GM21528 (cell line): ENCODE measurements around the gene CLEC2D.
A peak's percentile ranks its signal among the peaks of the same experiment; 100 is the strongest.
"Not testable (repeated sequence)": the region's sequence is repeated elsewhere in the genome, so short reads cannot be mapped to it uniquely, and the experiment has no call there.

Experiments
- ATAC-seq: cut with Tn5 transposase; IDR thresholded peaks from one replicate; pipeline ENCODE4 v1.9.1; 2021; ENCODE audit warnings: mild to moderate bottlenecking, moderate library complexity; ENCODE audit not compliant: unreplicated experiment, low FRiP score

Gene CLEC2D

GRCh38 chr12:9669534-9669933 is at the start of gene CLEC2D:
Gene CLEC2D, plus strand, starts transcription at chr12:9669713. Its CDS starts 22 bp downstream, at chr12:9669735.
- peak; percentile 41 for ATAC-seq

- no peak for ATAC-seq
Observed at GRCh38 chr12:9625019-9625418, 44.5 kb upstream of the CLEC2D start.

GRCh38 chr12:9626291-9626690 is 43.2 kb upstream of the CLEC2D start:
- no peak for ATAC-seq

GRCh38 chr12:9626821-9627220 is 42.7 kb upstream of the CLEC2D start:
- ATAC-seq: no peak

- no peak for ATAC-seq
Observed at GRCh38 chr12:9632766-9633165, 36.7 kb upstream of the CLEC2D start.

GRCh38 chr12:9634177-9634803 is 35.2 kb upstream of the CLEC2D start:
- ATAC-seq: no peak

GRCh38 chr12:9634969-9635754 is 34.4 kb upstream of the CLEC2D start:
- ATAC-seq: no peak

GRCh38 chr12:9636150-9636850 is 33.2 kb upstream of the CLEC2D start:
- no peak for ATAC-seq

GRCh38 chr12:9636851-9637206 is 32.7 kb upstream of the CLEC2D start:
- no peak for ATAC-seq

GRCh38 chr12:9640024-9640423 is 29.5 kb upstream of the CLEC2D start:
- no peak for ATAC-seq

- no peak for ATAC-seq
Observed at GRCh38 chr12:9642606-9643265, 26.8 kb upstream of the CLEC2D start.

- ATAC-seq: no peak
Observed at GRCh38 chr12:9643266-9643660, 26.2 kb upstream of the CLEC2D start.

GRCh38 chr12:9644985-9645551 is 24.4 kb upstream of the CLEC2D start:
- ATAC-seq: not testable (repeated sequence)

GRCh38 chr12:9646794-9647781 is 22.4 kb upstream of the CLEC2D start:
- peak; percentile 12 for ATAC-seq

- peak; percentile 76 for ATAC-seq
Observed at GRCh38 chr12:9647825-9648700, 21.4 kb upstream of the CLEC2D start.

- ATAC-seq: no peak
Observed at GRCh38 chr12:9648701-9649531, 20.6 kb upstream of the CLEC2D start.

GRCh38 chr12:9649532-9649940 is 20.0 kb upstream of the CLEC2D start:
- ATAC-seq: no peak

- no peak for ATAC-seq
Observed at GRCh38 chr12:9650151-9650576, 19.3 kb upstream of the CLEC2D start.
